B cell (primary cell): ENCODE results near the gene MTMR6.

Experiments used
- EZH2 ChIP-seq: IDR thresholded peaks from 2 replicates; pipeline ENCODE4 v1.6.1; 2012; ENCODE audit warnings: borderline replicate concordance, low read depth, mild to moderate bottlenecking, moderate library complexity, low read length; ENCODE audit not compliant: insufficient read depth, poor library complexity, severe bottlenecking
- TF ChIP-seq, protein P1 (sequence below): fragments of 200-600 bp; IDR thresholded peaks from one replicate; pipeline ENCODE4 v1.8.0; 2022; ENCODE audit warnings: antibody characterized with exemption, mild to moderate bottlenecking

DNA sequence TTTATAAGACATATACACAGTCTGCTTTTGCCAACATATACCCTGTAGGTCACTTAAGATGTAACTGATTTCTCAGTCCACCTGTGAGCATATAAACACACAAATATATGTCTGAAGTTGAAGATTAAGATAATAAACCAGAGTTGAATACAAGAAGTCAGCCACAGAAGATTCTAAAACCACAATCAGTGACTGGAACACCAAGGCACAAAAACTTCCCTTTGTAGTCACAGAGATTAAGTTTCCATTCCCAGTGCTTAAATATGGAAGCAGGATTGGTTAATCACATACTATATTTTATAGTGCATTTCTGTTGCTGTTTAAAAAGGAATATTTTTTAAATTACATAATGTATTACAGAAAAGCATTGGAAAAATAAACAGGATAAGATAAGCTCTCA, 39.9 kb downstream of the MTMR6 start:
- TF ChIP-seq, protein P1, sequence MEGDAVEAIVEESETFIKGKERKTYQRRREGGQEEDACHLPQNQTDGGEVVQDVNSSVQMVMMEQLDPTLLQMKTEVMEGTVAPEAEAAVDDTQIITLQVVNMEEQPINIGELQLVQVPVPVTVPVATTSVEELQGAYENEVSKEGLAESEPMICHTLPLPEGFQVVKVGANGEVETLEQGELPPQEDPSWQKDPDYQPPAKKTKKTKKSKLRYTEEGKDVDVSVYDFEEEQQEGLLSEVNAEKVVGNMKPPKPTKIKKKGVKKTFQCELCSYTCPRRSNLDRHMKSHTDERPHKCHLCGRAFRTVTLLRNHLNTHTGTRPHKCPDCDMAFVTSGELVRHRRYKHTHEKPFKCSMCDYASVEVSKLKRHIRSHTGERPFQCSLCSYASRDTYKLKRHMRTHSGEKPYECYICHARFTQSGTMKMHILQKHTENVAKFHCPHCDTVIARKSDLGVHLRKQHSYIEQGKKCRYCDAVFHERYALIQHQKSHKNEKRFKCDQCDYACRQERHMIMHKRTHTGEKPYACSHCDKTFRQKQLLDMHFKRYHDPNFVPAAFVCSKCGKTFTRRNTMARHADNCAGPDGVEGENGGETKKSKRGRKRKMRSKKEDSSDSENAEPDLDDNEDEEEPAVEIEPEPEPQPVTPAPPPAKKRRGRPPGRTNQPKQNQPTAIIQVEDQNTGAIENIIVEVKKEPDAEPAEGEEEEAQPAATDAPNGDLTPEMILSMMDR, result no peak
- TF ChIP-seq EZH2, result no peak
